ENCODE measurements around the gene KIF16B.

Gene KIF16B

DNA sequence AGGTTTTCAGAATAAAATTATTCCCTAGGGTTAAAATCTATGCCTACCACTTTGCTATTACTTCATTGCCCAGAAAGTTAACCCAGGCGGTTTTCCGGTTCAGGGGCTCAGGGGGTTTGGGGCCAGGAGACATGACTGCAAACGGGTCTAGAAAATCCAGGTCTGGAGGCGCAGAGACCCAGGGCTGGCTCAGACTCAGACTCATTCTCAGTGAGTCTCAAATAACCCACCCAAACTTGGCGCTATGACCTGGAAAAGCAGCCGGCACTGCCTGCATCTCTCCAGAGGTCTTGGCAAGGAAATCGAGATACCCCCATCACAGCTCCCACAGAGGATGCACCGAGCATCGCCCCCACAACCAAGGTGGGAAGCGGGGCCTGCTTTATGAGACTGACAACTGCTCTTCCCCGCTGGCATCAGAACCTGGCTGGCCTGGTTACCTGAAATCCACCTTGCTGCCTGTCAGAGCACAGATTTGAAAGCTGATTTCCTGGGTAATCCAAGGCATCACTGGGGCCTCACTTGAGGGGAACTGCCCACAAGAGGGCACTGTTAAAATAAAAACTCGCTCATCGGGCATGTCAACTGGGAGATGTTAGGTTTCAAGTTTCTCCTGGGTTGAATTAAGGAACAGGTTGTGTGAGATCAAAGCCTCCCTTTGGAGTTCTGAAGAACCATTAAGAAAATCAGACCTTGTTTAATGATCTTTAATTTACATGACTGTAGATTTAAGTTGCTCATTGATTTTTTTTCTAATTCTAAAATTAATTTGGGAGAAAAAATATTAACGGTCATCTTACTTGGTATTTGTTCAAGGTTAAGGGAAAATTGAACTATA is 55.1 kb downstream of the KIF16B start:
- no peak overlapping the region for H3K27ac ChIP-seq (replicated peaks)
- TF ChIP-seq, protein P1, sequence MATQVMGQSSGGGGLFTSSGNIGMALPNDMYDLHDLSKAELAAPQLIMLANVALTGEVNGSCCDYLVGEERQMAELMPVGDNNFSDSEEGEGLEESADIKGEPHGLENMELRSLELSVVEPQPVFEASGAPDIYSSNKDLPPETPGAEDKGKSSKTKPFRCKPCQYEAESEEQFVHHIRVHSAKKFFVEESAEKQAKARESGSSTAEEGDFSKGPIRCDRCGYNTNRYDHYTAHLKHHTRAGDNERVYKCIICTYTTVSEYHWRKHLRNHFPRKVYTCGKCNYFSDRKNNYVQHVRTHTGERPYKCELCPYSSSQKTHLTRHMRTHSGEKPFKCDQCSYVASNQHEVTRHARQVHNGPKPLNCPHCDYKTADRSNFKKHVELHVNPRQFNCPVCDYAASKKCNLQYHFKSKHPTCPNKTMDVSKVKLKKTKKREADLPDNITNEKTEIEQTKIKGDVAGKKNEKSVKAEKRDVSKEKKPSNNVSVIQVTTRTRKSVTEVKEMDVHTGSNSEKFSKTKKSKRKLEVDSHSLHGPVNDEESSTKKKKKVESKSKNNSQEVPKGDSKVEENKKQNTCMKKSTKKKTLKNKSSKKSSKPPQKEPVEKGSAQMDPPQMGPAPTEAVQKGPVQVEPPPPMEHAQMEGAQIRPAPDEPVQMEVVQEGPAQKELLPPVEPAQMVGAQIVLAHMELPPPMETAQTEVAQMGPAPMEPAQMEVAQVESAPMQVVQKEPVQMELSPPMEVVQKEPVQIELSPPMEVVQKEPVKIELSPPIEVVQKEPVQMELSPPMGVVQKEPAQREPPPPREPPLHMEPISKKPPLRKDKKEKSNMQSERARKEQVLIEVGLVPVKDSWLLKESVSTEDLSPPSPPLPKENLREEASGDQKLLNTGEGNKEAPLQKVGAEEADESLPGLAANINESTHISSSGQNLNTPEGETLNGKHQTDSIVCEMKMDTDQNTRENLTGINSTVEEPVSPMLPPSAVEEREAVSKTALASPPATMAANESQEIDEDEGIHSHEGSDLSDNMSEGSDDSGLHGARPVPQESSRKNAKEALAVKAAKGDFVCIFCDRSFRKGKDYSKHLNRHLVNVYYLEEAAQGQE (IDR thresholded peaks at IDR 0.05; ENCODE audit: insufficient replicate concordance, low read depth), result no peak
- TF ChIP-seq CTCF (IDR thresholded peaks at IDR 0.05; ENCODE audit: insufficient read depth, low read length), result peak; percentile 9
- no peaks in the 10 kb centered on the region for H3K27me3 ChIP-seq (ENCODE audit: insufficient read depth, poor library complexity, severe bottlenecking)
- no peak overlapping the region for H3K4me3 ChIP-seq (replicated peaks; ENCODE audit: insufficient read depth, low read length)
- DNase-seq (ENCODE audit: low read depth in 1 of 2, low spot score in 1 of 2), result peak in 1 of 2 experiments; percentile 15

DNA sequence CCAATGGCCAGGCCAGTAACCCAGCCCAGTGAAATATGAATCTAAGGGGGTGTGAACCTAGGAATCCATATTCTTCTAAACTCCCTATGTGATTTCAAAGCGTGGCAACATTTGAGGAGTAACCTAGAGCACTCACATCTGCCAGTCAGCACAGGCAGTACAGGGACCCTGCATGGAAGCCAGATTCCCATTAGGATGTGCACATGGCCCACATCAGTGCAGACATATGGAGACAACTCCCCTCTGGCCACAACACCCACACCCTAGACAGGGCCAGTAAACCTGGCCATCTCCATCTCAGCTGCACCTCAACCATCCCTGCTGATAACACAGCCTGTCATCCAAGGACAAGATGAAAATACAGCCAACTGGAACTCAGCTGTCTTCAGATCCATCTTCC is 56.5 kb downstream of the KIF16B start:
- DNase-seq (ENCODE audit: low read depth in 1 of 2, low spot score in 1 of 2), result no peak
- TF ChIP-seq CTCF (IDR thresholded peaks at IDR 0.05; ENCODE audit: insufficient read depth, low read length) (no peak), SPI1 (IDR thresholded peaks at IDR 0.05; ENCODE audit: borderline replicate concordance, low read depth) (no peak), POLR2AphosphoS5 (IDR thresholded peaks at IDR 0.05; ENCODE audit: low read depth) (no peak), GABPA (IDR thresholded peaks at IDR 0.05; ENCODE audit: low read depth) (no peak)
- TF ChIP-seq, protein P1 (IDR thresholded peaks at IDR 0.05; ENCODE audit: insufficient replicate concordance, low read depth), result no peak
- no peak overlapping the region for H3K27ac ChIP-seq (replicated peaks)

DNA sequence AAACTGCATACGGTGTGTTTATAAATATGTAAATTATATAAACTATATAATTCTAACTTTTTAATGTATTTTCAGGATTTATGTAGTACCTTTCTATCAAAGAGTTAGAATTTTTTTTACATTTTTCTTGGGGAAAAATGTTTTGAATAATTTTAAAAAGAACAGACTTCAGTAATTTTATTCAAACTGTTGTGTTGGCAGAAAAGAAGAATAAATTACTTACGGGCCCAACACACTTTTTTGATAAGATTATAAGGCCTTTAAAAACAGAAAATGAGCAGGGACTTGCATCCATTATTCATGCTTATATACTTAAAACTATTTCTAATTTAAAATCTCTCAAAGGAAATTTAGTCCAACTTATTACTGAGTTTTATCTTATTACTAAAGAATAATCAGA is 58.2 kb downstream of the KIF16B start:
- DNase-seq (ENCODE audit: low read depth in 1 of 2, low spot score in 1 of 2), result no peak
- no peaks in the 10 kb centered on the region for H3K27me3 ChIP-seq (ENCODE audit: insufficient read depth, poor library complexity, severe bottlenecking)
- H3K4me3 ChIP-seq (replicated peaks; ENCODE audit: insufficient read depth, low read length), result no peak overlapping the region
- TF ChIP-seq, protein P1 (IDR thresholded peaks at IDR 0.05; ENCODE audit: insufficient replicate concordance, low read depth), result no peak
- TF ChIP-seq SPI1 (IDR thresholded peaks at IDR 0.05; ENCODE audit: borderline replicate concordance, low read depth), result no peak
- no peak for TF ChIP-seq POLR2AphosphoS5 (IDR thresholded peaks at IDR 0.05; ENCODE audit: low read depth)
- H3K27ac ChIP-seq (replicated peaks), result no peak overlapping the region

More for the DNA sequence above, 56.5 kb downstream of the KIF16B start:
- no peaks in the 10 kb centered on the region for H3K27me3 ChIP-seq (ENCODE audit: insufficient read depth, poor library complexity, severe bottlenecking)
- no peak overlapping the region for H3K4me3 ChIP-seq (replicated peaks; ENCODE audit: insufficient read depth, low read length)
